HCT116 (cell line): Measurements from ENCODE around the gene TENT4A. TPM values are rescaled to one million over a fixed set of nuclear protein-coding genes. Genes with fewer than 3 reads are reported as not detected.

Experiments used
- ATAC-seq: fragments of 200-7000 bp; cut with Tn5 transposase; 2 replicates; pipeline ENCODE4 v1.9.1; 2020; ENCODE audit warnings: mild to moderate bottlenecking, moderate library complexity
- BruUV-seq: library from RNA; stranded (reverse); fragments of 400-500 nt; replicated peaks from 2 replicates; lab custom pipeline; 2021; lab: Mats Ljungman, UMichigan
- CTCF ChIA-PET: fragments of 300-600 bp; sonication (Branson Sonifier 250); formaldehyde crosslinking; loops from one replicate; lab custom pipeline; 2021; ENCODE audit warnings: antibody characterized with exemption; lab: Charles Lee
- POLR2A ChIA-PET: fragments of 300-600, 350-600 bp; sonication (Branson Sonifier 250); formaldehyde crosslinking; loops from one replicate; lab custom pipeline; 2021; ENCODE audit warnings: antibody characterized with exemption; lab: Charles Lee
- RAD21 ChIA-PET, 2 experiments: fragments of 300-600 bp; sonication (Branson Sonifier 250); formaldehyde crosslinking; loops; one replicate each; lab custom pipeline; 2023; ENCODE audit warnings: low total read pairs in 2 of 2; ENCODE audit not compliant: uncharacterized antibody in 2 of 2, unreplicated experiment in 2 of 2, low non-redundant PET in 1 of 2; lab: Charles Lee
- DNase-seq: peaks from one replicate; pipeline ENCODE4 v3.0.0-alpha.2; 2010; ENCODE audit warnings: low read depth, low spot score
- H2AFZ ChIP-seq: fragments of 200-600 bp; shearing (Covaris generic), sonication (generic); 2 replicates; pipeline ENCODE4 v1.6.1; 2017; ENCODE audit warnings: low read depth, mixed run types, mixed read lengths, antibody characterized with exemption, low read length; ENCODE audit not compliant: poor library complexity, severe bottlenecking
- H3K27ac ChIP-seq: 2 replicates; pipeline ENCODE4 v1.5.1; 2012; ENCODE audit warnings: low read depth, low read length
- H3K27me3 ChIP-seq: fragments of 200-600 bp; sonication (generic); 2 replicates; pipeline ENCODE4 v1.6.1; 2016; ENCODE audit warnings: mixed run types, low read length, mixed read lengths; ENCODE audit not compliant: insufficient read depth
- H3K36me3 ChIP-seq, 2 experiments: fragments of 200-500 bp in 1 of 2; fragments of 200-600 bp in 1 of 2; sonication (Bioruptor generic) in 1 of 2; sonication (generic) in 1 of 2; 2 replicates each; pipeline versions ENCODE4 v1.5.1 to v1.6.1; 2014 to 2016; ENCODE audit warnings: low read length in 2 of 2, inconsistent platforms in 1 of 2, mixed read lengths in 1 of 2, mixed run types in 1 of 2; ENCODE audit not compliant: insufficient read depth in 2 of 2, control insufficient read depth in 1 of 2
- H3K4me1 ChIP-seq, 2 experiments: fragments of 200-600 bp in 1 of 2; sonication (generic) in 1 of 2; 2 replicates each; pipeline versions ENCODE4 v1.5.1 to v1.6.1; 2012 to 2017; ENCODE audit warnings: low read length in 2 of 2, inconsistent platforms in 1 of 2, mild to moderate bottlenecking in 1 of 2, mixed read lengths in 1 of 2, mixed run types in 1 of 2, moderate library complexity in 1 of 2; ENCODE audit not compliant: insufficient read depth in 2 of 2, control insufficient read depth in 1 of 2
- H3K4me2 ChIP-seq: fragments of 200-600 bp; sonication (generic); 2 replicates; pipeline ENCODE4 v1.6.1; 2017; ENCODE audit warnings: mixed run types, low read length, mixed read lengths
- H3K4me3 ChIP-seq, 2 experiments: fragments of 200-600 bp in 1 of 2; sonication (generic) in 1 of 2; replicated peaks in 1 of 2; 2 replicates each; pipeline ENCODE4 v1.5.1; 2011 to 2016; ENCODE audit warnings: low read length in 2 of 2, control low read depth in 1 of 2, low read depth in 1 of 2, mild to moderate bottlenecking in 1 of 2, mixed read lengths in 1 of 2, mixed run types in 1 of 2
- H3K79me2 ChIP-seq: fragments of 200-600 bp; sonication (generic); 2 replicates; pipeline ENCODE4 v1.6.1; 2017; ENCODE audit warnings: mild to moderate bottlenecking, mixed run types, low read length, moderate library complexity, mixed read lengths; ENCODE audit not compliant: insufficient read depth
- H3K9ac ChIP-seq: fragments of 200-600 bp; sonication (generic); 2 replicates; pipeline ENCODE4 v1.6.1; 2016; ENCODE audit warnings: low read length, mixed read lengths
- H3K9me2 ChIP-seq: fragments of 200-600 bp; sonication (generic), shearing (Covaris generic); 2 replicates; pipeline ENCODE4 v1.6.1; 2017; ENCODE audit warnings: mixed run types, mild to moderate bottlenecking, moderate library complexity; ENCODE audit not compliant: insufficient read depth
- H3K9me3 ChIP-seq, 2 experiments: fragments of 200-500 bp in 1 of 2; fragments of 200-600 bp in 1 of 2; sonication (Bioruptor generic) in 1 of 2; sonication (generic) in 1 of 2; 2 replicates each; pipeline ENCODE4 v1.6.1; 2014 to 2017; ENCODE audit warnings: low read length in 2 of 2, mixed read lengths in 2 of 2, inconsistent platforms in 1 of 2, low read depth in 1 of 2, mild to moderate bottlenecking in 1 of 2, mixed run types in 1 of 2, moderate library complexity in 1 of 2; ENCODE audit not compliant: control insufficient read depth in 1 of 2, insufficient read depth in 1 of 2
- H4K20me1 ChIP-seq: fragments of 200-600 bp; sonication (generic), shearing (Covaris generic); 2 replicates; pipeline ENCODE4 v1.6.1; 2017; ENCODE audit warnings: mixed run types, mild to moderate bottlenecking, moderate library complexity; ENCODE audit not compliant: insufficient read depth
- EGR1 ChIP-seq: IDR thresholded peaks from 2 replicates; pipeline ENCODE4 v1.6.1; 2012; ENCODE audit warnings: low read depth
- ELF1 ChIP-seq: IDR thresholded peaks from 2 replicates; pipeline ENCODE4 v1.6.1; 2012; ENCODE audit warnings: low read depth, borderline replicate concordance
- EZH2phosphoT487 ChIP-seq: fragments of 200-600 bp; IDR thresholded peaks from 2 replicates; pipeline ENCODE4 v1.6.1; 2018; ENCODE audit warnings: antibody characterized with exemption, borderline replicate concordance
- POLR2A ChIP-seq: IDR thresholded peaks from 2 replicates; pipeline ENCODE4 v1.7.0; 2011; ENCODE audit warnings: borderline replicate concordance; ENCODE audit not compliant: insufficient read depth, insufficient read length; ENCODE audit errors: extremely low read depth
- POLR2AphosphoS5 ChIP-seq: IDR thresholded peaks from 2 replicates; pipeline ENCODE4 v1.6.1; 2011; ENCODE audit warnings: mild to moderate bottlenecking, low read depth, low read length, moderate library complexity
- SIN3A ChIP-seq: IDR thresholded peaks from 2 replicates; pipeline ENCODE4 v1.6.1; 2012; ENCODE audit warnings: low read depth
- ZFX ChIP-seq: fragments of 450-650 bp; IDR thresholded peaks from 2 replicates; pipeline ENCODE4 v1.6.1; 2017
- intact Hi-C: fragments of 100-400 bp; cut with micrococcal nuclease; formaldehyde crosslinking; loops from 2 replicates; pipeline ENCODE4 v1.10.0; 2022
- total RNA-seq: library from RNA; stranded (reverse); gene quantifications from one replicate; pipeline ENCODE4 v1.2.1, GENCODE V29; 2021; ENCODE audit not compliant: unreplicated experiment
- TF ChIP-seq, protein P1 (sequence below): IDR thresholded peaks from 2 replicates; pipeline ENCODE4 v1.6.1; 2012; ENCODE audit warnings: low read depth

TENT4A gene
- total RNA-seq, 1 experiment from 2014 or later = 39.8 TPM

GRCh38 chr5:6717247-6717646 lies 4.0 kb downstream of the TENT4A start:
- ChIA-PET POLR2A (interaction anchor here (0.6 kb wide), 1 partner anchor 1187 kb away, joined by 3 read pairs; no protein-coding TSS in a partner anchor), CTCF (no interaction called here)

More at GRCh38 chr5:6717247-6717646, 4.0 kb downstream of the TENT4A start:
- ATAC-seq = no peak
- RAD21 ChIA-PET = no interaction called here
- Histone ChIP-seq H3K27ac (no peak overlapping the region), H4K20me1 (peaks cover 30% of the 10 kb centered on the region), H3K79me2 (peaks cover 80% of the 10 kb centered on the region), H3K4me2 (no peak overlapping the region), H3K9me2 (no peaks in the 10 kb centered on the region), H3K36me3 (peaks cover 3 to 28% of the 10 kb centered on the region in 2 experiments; a peak in 2 of 4 replicates), H3K9me3 (no peaks in the 10 kb centered on the region)
- BruUV-seq = no TSS peak
- TF ChIP-seq EZH2phosphoT487 (no peak), ELF1 (no peak), EGR1 (no peak), POLR2AphosphoS5 (no peak), POLR2A (no peak), SIN3A (no peak), ZFX (no peak)
- TF ChIP-seq, protein P1, sequence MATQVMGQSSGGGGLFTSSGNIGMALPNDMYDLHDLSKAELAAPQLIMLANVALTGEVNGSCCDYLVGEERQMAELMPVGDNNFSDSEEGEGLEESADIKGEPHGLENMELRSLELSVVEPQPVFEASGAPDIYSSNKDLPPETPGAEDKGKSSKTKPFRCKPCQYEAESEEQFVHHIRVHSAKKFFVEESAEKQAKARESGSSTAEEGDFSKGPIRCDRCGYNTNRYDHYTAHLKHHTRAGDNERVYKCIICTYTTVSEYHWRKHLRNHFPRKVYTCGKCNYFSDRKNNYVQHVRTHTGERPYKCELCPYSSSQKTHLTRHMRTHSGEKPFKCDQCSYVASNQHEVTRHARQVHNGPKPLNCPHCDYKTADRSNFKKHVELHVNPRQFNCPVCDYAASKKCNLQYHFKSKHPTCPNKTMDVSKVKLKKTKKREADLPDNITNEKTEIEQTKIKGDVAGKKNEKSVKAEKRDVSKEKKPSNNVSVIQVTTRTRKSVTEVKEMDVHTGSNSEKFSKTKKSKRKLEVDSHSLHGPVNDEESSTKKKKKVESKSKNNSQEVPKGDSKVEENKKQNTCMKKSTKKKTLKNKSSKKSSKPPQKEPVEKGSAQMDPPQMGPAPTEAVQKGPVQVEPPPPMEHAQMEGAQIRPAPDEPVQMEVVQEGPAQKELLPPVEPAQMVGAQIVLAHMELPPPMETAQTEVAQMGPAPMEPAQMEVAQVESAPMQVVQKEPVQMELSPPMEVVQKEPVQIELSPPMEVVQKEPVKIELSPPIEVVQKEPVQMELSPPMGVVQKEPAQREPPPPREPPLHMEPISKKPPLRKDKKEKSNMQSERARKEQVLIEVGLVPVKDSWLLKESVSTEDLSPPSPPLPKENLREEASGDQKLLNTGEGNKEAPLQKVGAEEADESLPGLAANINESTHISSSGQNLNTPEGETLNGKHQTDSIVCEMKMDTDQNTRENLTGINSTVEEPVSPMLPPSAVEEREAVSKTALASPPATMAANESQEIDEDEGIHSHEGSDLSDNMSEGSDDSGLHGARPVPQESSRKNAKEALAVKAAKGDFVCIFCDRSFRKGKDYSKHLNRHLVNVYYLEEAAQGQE = no peak
- TF ChIP-seq, all 23 proteins: peak for 0
- DNase-seq = no peak
- no peak overlapping the region for H3K4me3 ChIP-seq
- intact Hi-C loops = no loop called here
- H3K9ac ChIP-seq = no peak overlapping the region
- H3K4me1 ChIP-seq = peaks cover 8 to 18% of the 10 kb centered on the region in 2 experiments; a peak in 3 of 4 replicates
- H3K27me3 ChIP-seq = no peaks in the 10 kb centered on the region
- no peak overlapping the region for H2AFZ ChIP-seq
